ENCODE data around the gene CEP170B.
A peak's percentile ranks its signal among the peaks of the same experiment; 100 is the strongest.

Gene CEP170B

DNA sequence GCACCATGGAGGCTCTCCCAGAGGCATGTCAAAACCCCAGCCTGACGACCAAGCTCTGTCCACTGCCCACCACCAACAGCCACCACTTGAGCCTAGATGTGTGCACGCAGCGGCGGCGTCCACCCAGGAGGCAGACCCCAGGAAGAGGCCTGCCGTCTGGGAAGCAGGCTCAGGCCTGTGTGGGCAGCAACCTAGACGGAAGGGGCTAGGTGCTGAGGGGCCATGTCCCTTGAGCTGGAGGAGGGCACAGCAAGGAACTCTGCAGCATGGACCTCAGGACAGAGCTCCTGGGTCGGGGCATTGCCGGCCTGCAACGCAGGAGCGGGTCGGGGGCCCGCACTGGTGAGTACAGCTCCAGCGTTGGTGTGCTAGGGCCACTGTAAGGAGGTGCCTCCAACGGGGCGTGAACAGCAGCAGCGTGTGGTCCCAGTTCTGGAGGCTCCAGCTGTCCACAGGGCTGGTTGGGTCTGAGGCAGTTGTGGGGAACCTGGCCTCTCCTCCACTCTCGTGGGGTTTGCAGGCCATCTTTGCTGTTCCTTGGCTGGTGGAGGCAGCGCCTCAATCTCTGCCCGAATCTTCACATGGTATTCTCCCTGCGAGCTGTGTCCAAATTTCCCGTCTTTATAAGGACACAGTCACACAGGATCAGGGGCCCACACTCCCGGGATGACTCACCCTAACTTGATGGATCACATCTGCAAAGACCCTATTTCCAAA, 43.7 kb upstream of the CEP170B start:
- TF ChIP-seq, protein P1, sequence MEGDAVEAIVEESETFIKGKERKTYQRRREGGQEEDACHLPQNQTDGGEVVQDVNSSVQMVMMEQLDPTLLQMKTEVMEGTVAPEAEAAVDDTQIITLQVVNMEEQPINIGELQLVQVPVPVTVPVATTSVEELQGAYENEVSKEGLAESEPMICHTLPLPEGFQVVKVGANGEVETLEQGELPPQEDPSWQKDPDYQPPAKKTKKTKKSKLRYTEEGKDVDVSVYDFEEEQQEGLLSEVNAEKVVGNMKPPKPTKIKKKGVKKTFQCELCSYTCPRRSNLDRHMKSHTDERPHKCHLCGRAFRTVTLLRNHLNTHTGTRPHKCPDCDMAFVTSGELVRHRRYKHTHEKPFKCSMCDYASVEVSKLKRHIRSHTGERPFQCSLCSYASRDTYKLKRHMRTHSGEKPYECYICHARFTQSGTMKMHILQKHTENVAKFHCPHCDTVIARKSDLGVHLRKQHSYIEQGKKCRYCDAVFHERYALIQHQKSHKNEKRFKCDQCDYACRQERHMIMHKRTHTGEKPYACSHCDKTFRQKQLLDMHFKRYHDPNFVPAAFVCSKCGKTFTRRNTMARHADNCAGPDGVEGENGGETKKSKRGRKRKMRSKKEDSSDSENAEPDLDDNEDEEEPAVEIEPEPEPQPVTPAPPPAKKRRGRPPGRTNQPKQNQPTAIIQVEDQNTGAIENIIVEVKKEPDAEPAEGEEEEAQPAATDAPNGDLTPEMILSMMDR (conservative IDR thresholded peaks at IDR 0.05; ENCODE audit: control insufficient read depth, insufficient read depth, low read depth, low read length), result no peak
- H3K4me3 ChIP-seq (ENCODE audit: control insufficient read depth, low read depth, low read length), result no peak overlapping the region
- DNase-seq (ENCODE audit: low read depth), result no peak

DNA sequence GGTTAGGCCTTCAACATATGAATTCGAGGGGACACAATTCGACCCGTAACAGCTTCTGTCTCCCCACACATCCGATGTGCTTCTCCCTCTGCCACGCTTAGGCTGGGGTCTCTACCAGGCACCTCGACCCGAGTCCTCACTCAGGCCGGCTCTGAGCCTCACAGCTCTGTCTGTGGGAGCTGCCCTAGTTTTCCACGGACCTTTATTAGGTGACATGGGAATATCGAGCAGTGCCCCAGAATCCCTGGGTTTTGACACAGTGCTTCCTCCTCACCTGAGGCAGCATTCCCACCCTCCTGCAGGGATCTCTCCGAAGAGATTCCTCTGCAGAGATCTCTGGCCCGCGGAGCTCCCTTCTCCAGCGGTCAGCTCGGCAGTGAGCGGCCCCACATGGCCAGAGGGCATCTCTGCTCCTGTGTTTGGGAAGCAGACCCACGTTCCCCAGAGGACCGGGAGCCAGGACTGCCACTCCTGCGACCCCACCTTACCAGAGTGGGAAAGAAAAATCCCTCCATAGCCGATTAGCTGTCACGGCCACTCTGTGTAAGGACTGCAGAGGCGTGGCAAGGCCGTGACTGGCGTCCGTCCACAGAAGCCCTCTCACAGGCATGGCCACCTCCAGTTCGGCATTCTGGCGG, 43.0 kb upstream of the CEP170B start:
- DNase-seq (ENCODE audit: low read depth), result no peak
- TF ChIP-seq, protein P1 (conservative IDR thresholded peaks at IDR 0.05; ENCODE audit: control insufficient read depth, insufficient read depth, low read depth, low read length), result no peak
- H3K4me3 ChIP-seq (ENCODE audit: control insufficient read depth, low read depth, low read length), result no peak overlapping the region

DNA sequence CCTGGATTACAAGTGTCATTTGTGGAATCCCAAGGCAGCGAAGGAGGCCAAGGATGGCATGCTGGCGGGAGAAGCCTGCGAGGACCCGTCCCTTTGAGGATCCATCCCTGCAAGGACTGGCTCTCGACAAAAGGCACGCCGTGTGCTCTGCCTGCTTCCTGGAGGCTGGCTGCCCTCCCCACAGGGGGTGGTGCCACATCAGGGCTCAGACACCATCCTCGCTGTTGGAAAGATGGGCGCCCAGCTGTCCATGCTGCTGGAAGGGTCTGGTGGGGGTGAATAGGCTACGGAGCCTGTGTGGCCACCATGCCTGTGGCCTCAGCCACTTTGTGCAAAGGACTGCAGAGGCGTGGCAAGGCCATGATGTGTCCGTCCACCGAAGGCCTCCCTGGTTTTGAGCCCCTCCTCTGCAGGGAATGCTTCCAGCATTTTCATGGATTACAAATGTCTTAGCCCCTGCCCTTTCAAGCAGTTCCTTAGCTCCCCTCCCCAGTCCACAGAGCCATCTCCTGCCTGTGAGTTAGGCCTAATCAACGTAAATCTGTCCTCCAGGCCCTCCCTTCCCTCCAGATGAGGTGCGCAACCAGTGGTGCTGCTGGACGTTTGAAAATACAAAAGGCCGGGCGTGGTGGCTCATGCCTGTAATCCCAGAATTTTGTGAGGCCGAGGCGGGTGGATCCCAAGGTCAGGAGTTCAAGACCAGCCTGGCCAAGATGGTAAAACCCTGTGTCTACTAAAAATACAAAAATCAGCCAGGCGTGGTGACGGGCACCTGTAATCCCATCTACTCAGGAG, 42.0 kb upstream of the CEP170B start:
- TF ChIP-seq, protein P1 (conservative IDR thresholded peaks at IDR 0.05; ENCODE audit: control insufficient read depth, insufficient read depth, low read depth, low read length), result no peak
- DNase-seq (ENCODE audit: low read depth), result no peak
- no peak overlapping the region for H3K4me3 ChIP-seq (ENCODE audit: control insufficient read depth, low read depth, low read length)

DNA sequence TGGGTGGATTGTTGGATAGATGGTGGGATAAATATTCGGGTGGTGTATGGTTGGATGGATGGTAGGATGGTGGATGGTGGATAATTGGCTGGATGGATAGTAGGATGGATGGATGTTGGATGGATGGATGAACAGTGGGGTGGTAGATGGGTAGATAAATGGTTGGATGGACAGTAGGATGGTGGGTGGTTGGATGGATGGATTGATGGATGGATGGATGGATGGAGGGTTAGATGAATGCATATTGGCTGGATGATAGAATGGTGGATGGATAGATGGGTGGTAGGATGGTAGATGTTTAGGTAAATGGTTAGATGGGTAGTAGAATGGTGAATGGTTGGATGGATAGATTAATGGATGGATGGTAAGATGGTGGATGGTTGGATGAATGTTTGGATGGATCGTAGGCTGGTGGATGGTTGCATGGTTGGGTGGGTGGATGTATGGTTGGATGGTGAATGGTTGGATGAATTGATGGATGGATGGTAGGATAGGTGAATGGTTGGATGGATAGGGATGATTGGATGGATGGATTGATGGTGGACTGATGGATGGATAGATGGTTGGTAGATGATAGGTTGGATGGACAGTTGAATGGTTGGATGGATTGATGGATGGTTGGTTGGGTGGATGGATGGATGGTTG, 40.6 kb upstream of the CEP170B start:
- no peak overlapping the region for H3K4me3 ChIP-seq (ENCODE audit: control insufficient read depth, low read depth, low read length)
- TF ChIP-seq, protein P1 (conservative IDR thresholded peaks at IDR 0.05; ENCODE audit: control insufficient read depth, insufficient read depth, low read depth, low read length), result no peak
- no peak for DNase-seq (ENCODE audit: low read depth)

DNA sequence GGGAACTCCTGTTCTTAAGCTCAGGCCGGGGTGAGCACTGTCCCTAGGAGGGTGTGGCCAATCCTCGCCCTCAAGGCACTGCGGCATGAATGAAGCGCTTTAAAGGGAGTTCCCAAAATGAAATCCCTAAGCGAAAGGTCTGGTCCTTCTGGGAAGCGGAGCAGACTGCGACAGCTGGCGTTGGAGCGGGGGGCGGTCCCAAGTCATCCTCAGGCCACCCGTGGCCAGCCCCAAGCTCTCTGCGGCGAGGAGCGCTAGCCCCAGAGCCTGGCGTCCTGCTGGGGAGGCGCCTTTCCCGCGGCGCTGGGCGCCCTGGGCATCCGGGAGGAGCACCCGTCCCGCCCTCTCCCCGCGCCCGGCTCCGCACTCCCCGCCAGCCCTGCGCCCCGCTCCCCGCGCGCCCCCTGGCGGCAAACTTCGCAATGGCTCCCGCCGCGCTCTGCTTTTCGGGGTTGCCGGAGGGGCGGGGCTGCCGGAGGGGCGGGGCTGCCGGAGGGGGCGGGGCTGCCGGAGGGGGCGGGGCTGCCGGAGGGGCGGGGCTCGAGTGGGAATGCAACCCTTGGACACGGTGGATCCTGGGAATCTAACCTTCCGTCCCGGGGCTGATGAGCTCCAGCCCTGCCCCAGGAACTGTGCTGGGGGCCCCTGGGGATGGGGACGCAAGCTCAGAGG, 38.7 kb upstream of the CEP170B start:
- TF ChIP-seq, protein P1 (conservative IDR thresholded peaks at IDR 0.05; ENCODE audit: control insufficient read depth, insufficient read depth, low read depth, low read length), result peak; percentile 33
- peak overlapping the region; percentile 60 for H3K4me3 ChIP-seq (ENCODE audit: control insufficient read depth, low read depth, low read length)
- DNase-seq (ENCODE audit: low read depth), result peak; percentile 62

DNA sequence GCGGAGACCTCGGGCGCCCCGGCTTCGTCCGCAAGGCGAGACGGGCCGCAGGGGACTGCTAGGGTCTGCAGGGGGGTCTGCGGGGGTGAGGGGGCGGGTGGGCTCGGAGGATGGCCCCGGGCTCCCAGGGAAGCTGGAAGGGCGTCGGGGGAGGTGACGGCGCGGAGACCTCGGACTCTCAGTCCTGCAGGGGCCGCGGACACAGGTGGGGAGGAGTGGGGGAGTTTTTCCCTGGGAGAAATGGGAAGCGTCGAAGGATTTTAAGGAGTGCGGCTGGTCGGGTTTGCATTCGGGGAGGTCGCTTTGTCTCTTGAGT, 38.2 kb upstream of the CEP170B start:
- TF ChIP-seq, protein P1 (conservative IDR thresholded peaks at IDR 0.05; ENCODE audit: control insufficient read depth, insufficient read depth, low read depth, low read length), result no peak
- DNase-seq (ENCODE audit: low read depth), result no peak
- H3K4me3 ChIP-seq (ENCODE audit: control insufficient read depth, low read depth, low read length), result peak overlapping the region; percentile 35

Measured in fibroblast of mammary gland (primary cell).